DMS79 (cell line): ENCODE data around the gene ZNF319.

Experiments used
- DNase-seq: peaks from one replicate; lab custom pipeline; 2025; lab: John Stamatoyannopoulos, UW

Gene ZNF319

DNA sequence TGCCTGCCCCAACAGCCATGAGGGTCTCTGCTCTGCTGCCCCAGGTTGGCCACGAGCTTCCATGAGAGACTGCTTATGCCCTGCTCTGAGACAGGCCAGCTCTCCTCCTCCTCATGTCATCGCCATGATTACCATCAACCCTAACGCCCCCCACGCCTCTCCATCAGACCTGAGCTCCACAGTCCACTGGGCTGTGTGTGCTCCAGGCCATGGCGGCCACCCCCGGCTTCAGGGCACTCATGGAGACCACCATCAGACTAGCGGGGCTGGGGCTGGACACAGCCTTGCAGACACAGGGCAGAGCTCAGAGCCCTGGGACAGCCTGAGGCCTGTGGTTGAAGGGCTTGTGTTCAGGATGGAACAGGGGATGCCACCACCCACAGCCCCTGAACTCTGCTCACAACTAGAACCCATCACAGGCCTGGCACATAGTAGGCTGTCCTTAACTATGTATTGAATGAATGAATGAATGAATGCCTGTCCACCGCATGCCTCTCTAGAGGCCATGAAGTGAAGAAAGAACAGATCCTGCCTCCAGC lies 44.1 kb downstream of the ZNF319 start:
- no peak for DNase-seq

DNA sequence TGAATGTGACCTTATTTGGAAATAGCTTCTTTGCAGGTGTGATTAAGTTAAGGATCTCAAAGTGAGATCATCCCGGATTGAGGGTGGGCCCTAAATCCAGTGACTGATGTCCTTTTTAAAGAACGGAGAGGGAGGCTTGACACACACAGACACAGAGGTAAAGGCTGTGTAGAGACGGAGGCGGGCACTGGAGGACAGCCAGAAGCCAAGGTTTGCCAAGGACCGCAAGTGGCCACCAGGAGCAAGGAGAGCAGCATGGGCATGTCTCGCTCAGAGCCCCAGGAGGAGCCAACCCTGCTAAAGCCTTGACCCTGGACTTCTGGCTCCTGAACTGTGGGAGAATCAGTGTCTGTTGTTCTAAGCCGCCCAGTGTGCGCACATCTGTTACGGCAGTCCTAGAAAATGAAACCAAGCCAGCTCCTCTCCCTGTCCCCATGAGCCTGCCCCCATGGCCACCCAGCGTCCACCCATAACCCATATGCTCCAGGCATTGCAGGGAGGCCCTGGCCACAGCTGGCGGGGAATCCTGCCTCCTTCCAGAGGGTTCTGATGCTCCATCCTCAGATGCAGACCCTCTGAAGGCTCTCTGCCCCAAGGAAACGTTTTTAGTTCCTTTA lies 44.8 kb downstream of the ZNF319 start:
- DNase-seq = no peak

DNA sequence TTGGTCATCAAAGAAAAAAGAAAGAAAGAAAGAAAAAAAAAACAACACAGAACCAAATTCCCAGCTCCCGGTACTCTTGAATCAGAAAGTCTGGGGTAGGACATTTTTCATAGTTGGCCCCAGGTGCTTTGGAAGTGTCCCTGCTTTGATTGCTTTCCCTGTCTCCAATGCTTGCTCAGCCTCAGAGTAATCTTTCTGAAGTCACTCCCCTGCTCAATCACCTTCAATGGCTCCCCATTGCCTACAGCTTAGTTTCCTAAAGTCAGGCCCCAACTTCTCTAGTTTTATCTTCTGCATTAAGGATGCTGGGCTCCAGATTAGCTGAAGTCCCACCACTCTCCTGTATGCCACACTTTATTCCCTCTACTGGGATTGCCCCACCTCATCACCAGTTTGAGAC lies 46.6 kb downstream of the ZNF319 start:
- DNase-seq = no peak

DNA sequence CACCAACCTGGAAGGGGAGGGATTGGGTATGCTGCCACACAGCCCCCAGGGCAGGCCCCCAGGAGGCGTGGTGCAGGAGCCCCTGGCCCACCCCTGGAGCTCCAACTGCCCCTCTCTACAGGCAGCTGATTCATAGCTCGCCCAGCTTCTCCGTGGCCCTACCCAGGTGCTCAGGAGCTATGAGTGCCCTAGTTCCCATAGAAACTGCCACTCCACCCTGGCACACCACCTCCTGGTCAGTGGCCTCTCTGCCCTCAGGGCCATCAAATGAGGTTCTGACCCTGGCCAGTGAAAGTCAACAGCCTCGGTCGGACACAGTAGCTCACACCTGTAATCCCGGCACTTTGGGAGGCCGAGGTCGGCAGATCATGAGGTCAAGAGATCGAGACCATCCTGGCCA lies 47.6 kb downstream of the ZNF319 start:
- no peak for DNase-seq

DNA sequence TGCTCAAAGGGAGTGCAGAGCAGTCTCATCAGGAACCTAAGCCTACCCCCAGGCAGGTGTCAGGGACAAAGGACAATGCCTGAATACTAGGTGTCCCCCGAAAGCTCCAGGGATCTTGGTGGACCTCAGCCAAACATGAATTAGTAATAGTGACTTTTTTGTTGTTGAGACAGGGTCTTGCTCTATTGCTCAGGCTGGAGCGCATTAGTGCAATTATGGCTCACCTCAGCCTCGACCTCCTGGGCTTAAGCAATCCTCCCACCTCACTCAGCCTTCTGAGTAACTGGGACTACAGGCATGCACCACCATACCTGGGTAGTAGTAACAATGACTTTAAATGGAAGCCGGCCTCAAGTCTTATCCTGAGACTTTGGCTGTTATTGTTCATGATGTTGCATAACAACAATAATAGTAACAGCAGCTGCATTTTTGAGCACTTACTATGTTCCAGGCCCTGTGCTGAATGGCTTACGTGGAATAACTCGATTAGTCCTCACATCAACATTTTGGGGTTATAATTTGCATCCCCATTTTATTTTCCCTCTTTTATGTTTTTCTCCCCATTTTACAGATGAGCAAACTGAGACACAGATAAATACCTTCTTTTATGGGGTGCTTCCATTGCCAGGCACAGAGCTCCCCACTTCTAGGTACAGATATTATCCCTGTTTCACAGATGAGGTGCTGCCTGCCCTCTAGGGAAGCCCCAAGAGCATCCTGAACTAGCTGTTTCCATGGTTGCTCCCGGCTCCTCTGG lies 49.1 kb downstream of the ZNF319 start:
- DNase-seq = no peak

DNA sequence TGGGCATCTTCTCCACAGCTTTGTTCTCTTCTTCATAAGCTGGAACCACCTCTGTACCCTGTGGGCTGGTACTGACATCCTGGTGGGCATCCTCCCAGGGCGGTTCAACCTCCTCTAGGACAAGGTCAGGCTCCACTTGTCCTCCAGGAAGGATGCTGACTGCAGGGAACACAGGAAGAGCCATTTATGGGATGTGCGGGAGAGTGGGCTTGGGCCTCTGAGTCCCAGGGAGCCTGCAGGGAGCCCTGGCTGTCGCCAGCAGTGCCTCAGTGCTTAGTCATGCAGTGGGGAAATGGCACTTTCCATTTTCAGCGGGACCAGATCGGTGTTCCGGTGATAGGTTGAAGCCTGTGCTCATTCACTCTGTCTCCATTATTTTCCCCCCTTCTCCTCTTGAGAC lies 50.1 kb downstream of the ZNF319 start:
- no peak for DNase-seq

DNA sequence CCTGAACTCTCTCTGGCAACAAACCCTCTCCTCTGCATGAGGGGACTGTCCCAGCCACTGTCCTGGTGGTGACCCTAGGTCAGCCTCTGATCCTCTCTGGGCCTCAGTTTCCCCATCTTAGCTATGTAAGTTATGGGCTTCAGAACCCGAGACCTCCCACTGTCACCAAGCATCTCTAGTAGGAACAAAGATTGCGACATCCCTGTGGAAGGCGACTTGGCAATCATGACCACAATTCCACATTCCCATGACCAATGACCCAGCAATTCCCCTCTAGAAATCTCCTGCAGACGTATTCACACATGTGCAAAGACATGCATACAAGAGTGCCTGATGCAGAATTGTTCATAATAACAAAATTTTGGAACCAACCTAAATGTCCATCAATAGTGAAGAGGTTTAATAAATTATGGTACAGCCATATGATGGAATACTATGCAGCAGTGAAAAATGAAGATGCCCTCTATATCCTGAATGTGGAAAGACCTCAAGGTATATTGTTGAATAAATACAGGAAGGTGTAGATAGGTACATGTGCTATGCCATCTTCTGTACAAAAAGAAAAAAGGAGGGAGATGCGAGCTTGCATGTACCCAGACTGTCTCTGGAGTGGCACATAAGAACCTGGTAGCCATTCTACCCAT lies 50.8 kb downstream of the ZNF319 start:
- no peak for DNase-seq

DNA sequence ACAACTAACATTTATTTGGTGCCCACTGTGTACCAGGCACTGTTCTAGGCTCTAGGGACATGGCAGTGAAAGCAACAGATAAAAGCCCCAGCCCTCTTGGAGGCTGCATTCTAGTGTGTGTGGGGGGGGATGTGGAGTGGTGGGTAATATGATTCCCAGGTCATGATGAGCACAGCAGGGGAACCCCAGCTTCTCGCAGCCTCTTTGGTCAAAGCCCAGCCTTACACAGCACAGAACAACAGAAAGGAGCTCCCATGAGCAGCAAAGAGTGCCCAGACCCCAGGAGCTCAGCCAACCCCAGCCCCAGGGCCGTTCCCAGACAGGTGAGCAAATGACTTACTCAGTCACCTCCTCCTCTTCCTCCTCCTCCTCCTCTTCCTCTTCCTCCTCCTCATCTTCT lies 51.5 kb downstream of the ZNF319 start:
- no peak for DNase-seq

DNA sequence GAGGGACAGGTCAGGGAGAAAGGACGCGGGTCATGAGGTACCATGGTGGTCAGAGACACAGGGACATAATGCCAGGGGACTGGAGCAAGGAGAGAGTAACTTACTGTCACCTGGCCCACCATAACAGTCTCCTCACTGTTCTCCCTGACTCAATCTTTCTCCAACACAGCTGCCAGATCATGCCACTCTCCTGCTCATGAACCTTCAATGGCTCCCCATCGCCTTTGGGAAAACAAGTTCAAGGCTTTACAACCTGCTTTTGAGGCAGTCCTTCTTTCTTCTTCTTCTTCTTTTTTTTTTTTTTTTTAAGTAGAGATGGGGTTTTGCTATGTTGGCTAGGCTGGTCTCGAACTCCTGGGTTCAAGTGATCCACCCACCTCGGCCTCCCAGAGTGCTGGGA lies 52.4 kb downstream of the ZNF319 start:
- no peak for DNase-seq

DNA sequence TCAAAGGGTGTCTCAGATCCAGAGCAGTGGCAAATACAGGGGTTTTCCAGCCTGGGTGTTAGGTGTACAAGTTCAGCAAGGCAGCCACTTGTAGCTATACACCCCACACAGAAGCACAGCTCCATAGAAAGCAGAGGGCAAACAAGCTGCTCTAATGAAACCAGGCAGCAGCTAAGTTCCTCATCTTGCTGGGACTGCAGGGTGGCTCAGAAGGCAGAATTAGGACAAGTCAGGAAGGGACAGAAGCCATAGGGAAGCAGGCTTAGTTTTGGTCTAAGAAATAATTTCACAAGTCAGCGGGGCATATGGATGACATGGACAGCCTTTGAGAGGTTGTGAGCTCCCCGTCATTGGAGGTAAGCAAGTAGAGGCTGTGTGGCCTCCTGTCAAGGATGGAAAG lies 53.2 kb downstream of the ZNF319 start:
- DNase-seq = no peak

DNA sequence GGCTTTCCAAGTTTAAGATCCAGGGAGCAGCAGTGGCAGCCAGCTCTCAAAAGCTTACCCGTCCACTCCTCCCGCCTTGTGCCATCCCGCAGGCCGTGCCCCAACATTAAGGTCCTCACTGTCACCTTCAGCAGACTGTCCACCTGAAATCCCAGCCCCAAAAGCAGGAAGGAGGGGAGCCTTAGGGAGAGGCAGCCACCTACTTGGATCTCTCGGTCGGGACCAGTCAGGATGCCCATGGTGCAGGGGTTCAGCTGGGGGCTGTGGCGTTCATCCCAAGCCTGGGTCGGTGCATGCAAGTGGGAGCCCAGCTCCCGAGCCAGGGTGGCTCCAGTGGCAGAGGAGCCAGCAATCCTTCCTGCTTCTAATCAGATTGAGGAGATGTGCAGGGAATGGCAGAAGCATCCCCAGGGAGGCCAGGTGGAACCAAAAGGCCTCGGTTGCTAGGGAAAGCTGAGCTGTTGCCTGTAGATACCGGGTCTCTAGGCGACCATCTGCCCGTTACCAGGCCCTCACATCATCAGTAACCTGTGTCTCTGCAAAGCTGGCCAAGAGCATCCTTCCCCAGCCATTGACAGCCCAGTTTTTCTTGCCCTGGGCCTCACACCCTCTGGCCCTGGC lies 54.2 kb downstream of the ZNF319 start:
- no peak for DNase-seq

DNA sequence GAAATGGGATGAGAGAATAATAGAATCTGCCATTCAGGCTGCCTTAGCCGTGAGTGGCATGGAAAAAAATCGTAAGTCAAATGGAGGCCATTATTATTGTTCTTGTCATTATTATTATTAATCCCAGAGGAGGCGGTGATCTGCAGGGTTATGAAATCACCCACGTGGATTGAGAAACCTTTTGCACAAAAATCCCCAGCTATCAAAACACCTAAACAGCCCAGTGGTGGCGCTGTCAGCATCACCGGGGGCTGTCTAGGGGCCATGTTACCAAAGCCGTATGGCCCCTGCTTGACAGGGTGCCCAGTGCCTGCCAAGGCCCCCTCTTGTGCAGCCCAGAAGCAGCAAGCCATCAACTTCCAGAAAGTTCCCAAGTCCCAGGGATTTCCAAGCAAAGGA lies 54.7 kb downstream of the ZNF319 start:
- no peak for DNase-seq

DNA sequence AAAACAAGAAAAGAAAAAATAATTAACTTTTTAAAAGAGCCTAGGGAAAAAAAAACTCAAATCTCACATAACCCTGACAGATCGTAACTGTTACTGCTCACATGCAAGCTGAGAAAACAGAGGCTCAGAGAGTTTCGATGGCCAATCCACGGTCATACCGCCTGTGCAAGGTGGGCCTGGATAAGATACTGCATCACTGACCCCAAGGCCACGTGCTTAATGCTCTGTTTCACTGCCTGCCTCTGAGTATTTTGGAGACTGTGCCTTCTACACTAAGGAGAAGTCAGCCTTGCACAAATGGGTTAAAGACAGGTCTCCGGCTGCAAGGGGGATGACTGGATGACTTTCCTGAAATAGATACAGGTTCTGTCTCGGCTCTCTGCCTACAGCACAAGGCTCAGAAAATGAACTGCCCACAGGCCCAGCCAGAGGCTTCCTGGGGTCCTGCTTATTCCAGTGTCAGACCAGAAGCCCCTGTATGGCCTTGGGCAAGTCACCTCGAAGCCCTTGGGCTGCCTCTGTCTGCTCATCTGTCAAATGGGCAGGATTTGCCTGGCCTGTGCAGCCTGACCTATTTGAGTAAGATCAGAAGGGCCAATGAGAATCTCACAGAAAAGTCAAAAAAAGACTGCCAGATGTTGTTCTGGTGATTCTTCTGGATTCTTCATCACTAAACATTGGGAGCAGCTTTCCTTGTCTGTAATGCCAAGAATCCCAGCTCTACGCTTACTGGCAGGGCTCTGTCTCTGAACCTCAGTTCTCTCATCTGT lies 55.3 kb downstream of the ZNF319 start:
- DNase-seq = no peak
